ENCODE measurements around the gene NOTCH3.
A peak's percentile ranks its signal among the peaks of the same experiment; 100 is the strongest.

DNA sequence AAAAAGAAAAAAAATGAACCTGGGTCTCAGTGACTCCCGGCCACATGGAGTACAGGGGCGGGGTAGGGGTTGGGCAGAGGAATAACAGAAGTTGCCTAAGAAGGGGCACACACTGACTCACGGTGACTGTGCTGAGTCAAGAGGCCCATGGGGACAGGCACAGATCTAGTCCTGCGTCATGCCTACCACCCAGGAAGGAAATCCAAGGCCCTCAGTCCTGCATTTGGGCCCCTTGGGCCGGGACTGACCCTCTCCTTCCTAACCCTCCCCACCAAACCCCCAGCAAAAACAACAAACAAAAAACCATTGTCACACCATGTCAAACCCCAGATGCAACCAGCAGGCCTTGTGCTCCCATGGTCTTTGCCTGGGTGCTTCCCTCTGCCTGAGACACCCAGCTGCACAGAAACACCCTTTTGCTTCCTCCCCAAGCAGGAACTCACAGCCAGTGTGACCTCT, 9.6 kb upstream of the NOTCH3 start:
- TF ChIP-seq POLR2AphosphoS5 (IDR thresholded peaks at IDR 0.05) = peak in 1 of 2 donors; percentile 14
- TF ChIP-seq, protein P1, sequence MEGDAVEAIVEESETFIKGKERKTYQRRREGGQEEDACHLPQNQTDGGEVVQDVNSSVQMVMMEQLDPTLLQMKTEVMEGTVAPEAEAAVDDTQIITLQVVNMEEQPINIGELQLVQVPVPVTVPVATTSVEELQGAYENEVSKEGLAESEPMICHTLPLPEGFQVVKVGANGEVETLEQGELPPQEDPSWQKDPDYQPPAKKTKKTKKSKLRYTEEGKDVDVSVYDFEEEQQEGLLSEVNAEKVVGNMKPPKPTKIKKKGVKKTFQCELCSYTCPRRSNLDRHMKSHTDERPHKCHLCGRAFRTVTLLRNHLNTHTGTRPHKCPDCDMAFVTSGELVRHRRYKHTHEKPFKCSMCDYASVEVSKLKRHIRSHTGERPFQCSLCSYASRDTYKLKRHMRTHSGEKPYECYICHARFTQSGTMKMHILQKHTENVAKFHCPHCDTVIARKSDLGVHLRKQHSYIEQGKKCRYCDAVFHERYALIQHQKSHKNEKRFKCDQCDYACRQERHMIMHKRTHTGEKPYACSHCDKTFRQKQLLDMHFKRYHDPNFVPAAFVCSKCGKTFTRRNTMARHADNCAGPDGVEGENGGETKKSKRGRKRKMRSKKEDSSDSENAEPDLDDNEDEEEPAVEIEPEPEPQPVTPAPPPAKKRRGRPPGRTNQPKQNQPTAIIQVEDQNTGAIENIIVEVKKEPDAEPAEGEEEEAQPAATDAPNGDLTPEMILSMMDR (IDR thresholded peaks at IDR 0.05) = no peak

All from esophagus muscularis mucosa (tissue), 3 donors.